ENCODE results near the gene PDK2. TPM values are rescaled to one million over a fixed set of nuclear protein-coding genes. Genes with fewer than 3 reads are reported as not detected.

PDK2 gene
- total RNA-seq, 4 donors from 2014 or later, result 42.5 to 79.3 (median 64.5) TPM

GRCh38 chr17:50051082-50051576 is 44.0 kb upstream of the PDK2 start:
- Histone ChIP-seq H3K4me1 (peaks cover 6 to 51% of the 10 kb centered on the region in 2 donors), H3K27ac (no peak overlapping the region), H3K4me3 (replicated peaks in 1 of 3) (no peak overlapping the region), H3K36me3 (peaks cover 0 to 1% of the 10 kb centered on the region in 2 donors), H3K27me3 (no peaks in the 10 kb centered on the region), H3K9me3 (no peaks in the 10 kb centered on the region)
- 75 to 79% methylated on average over 4 of the region's 4 CpGs for WGBS, 2 donors
- intact Hi-C loops (cut with DNase I), result no loop called here
- no peak for TF ChIP-seq CTCF (IDR thresholded peaks at IDR 0.05)
- no peak for TF ChIP-seq POLR2A (IDR thresholded peaks at IDR 0.05)
- DNase-seq, result no peak

- no peak for DNase-seq
- Histone ChIP-seq H3K27ac (no peak overlapping the region), H3K4me3 (replicated peaks in 1 of 3) (no peak overlapping the region), H3K36me3 (peaks cover 0 to 5% of the 10 kb centered on the region in 2 donors), H3K9me3 (no peaks in the 10 kb centered on the region), H3K27me3 (no peaks in the 10 kb centered on the region), H3K4me1 (peaks cover 6 to 51% of the 10 kb centered on the region in 2 donors)
- TF ChIP-seq CTCF (IDR thresholded peaks at IDR 0.05) (no peak), POLR2A (IDR thresholded peaks at IDR 0.05) (no peak)
- intact Hi-C loops (cut with DNase I), result no loop called here
- 71 to 88% methylated on average over 2 of the region's 2 CpGs for WGBS, 2 donors
Observed at GRCh38 chr17:50051606-50052005, 43.5 kb upstream of the PDK2 start.

GRCh38 chr17:50052241-50052796 is 42.8 kb upstream of the PDK2 start:
- no peak overlapping the region for H3K4me3 ChIP-seq (replicated peaks in 1 of 3)
- 89 to 92% methylated on average over 6 of the region's 6 CpGs for WGBS, 2 donors
- no peak for DNase-seq
- TF ChIP-seq CTCF (IDR thresholded peaks at IDR 0.05) (no peak), POLR2A (IDR thresholded peaks at IDR 0.05) (no peak)
- no peaks in the 10 kb centered on the region for H3K27me3 ChIP-seq
- peaks cover 6 to 48% of the 10 kb centered on the region in 2 donors for H3K4me1 ChIP-seq
- H3K9me3 ChIP-seq, result no peaks in the 10 kb centered on the region
- intact Hi-C loops (cut with DNase I), result no loop called here
- peaks cover 0 to 5% of the 10 kb centered on the region in 2 donors for H3K36me3 ChIP-seq
- peak overlapping the region in 1 of 3 donors; percentile 49 for H3K27ac ChIP-seq

GRCh38 chr17:50052822-50053653 is 42.1 kb upstream of the PDK2 start:
- peak in 1 of 2 donors; percentile 47 for DNase-seq

More at GRCh38 chr17:50052822-50053653, 42.1 kb upstream of the PDK2 start:
- 63 to 65% methylated on average over 6 to 7 of the region's 7 CpGs for WGBS, 2 donors
- no peaks in the 10 kb centered on the region for H3K9me3 ChIP-seq
- H3K4me1 ChIP-seq, result peaks cover 9 to 48% of the 10 kb centered on the region in 2 donors
- H3K27ac ChIP-seq, result peak overlapping the region in 2 of 3 donors; percentile 49 to 50
- intact Hi-C loops (cut with DNase I), result no loop called here
- TF ChIP-seq CTCF (IDR thresholded peaks at IDR 0.05) (no peak), POLR2A (IDR thresholded peaks at IDR 0.05) (no peak)
- H3K4me3 ChIP-seq (replicated peaks in 1 of 3), result no peak overlapping the region
- H3K27me3 ChIP-seq, result no peaks in the 10 kb centered on the region
- H3K36me3 ChIP-seq, result peaks cover 0 to 5% of the 10 kb centered on the region in 2 donors
